ENCODE measurements around the gene PTPN20.

Gene PTPN20

GRCh38 chr10:47035171-47035818, 124.1 kb downstream of the PTPN20 start:
- no peak for DNase-seq

GRCh38 chr10:47035819-47036337, 124.7 kb downstream of the PTPN20 start:
- no peak for DNase-seq

- no peak for DNase-seq
These were observed 125.5 kb downstream of the PTPN20 start for GRCh38 chr10:47036771-47037170.

GRCh38 chr10:47037654-47038425, 126.6 kb downstream of the PTPN20 start:
- no peak for DNase-seq

GRCh38 chr10:47038881-47039561, 127.8 kb downstream of the PTPN20 start:
- DNase-seq: no peak

- DNase-seq: no peak
These were observed 128.3 kb downstream of the PTPN20 start for GRCh38 chr10:47039562-47039913.

GRCh38 chr10:47040041-47040491, 128.8 kb downstream of the PTPN20 start:
- DNase-seq: no peak

- DNase-seq: no peak
These were observed 129.5 kb downstream of the PTPN20 start for GRCh38 chr10:47040681-47041080.

GRCh38 chr10:47041396-47042198, 130.4 kb downstream of the PTPN20 start:
- no peak for DNase-seq

GRCh38 chr10:47042199-47042473, 130.9 kb downstream of the PTPN20 start:
- no peak for DNase-seq

- no peak for DNase-seq
These were observed 131.8 kb downstream of the PTPN20 start for GRCh38 chr10:47042780-47043750.

- no peak for DNase-seq
These were observed 132.8 kb downstream of the PTPN20 start for GRCh38 chr10:47043928-47044538.

GRCh38 chr10:47044741-47045140, 133.5 kb downstream of the PTPN20 start:
- DNase-seq: no peak

GRCh38 chr10:47045331-47045861, 134.2 kb downstream of the PTPN20 start:
- no peak for DNase-seq

GRCh38 chr10:47046321-47047126, 135.3 kb downstream of the PTPN20 start:
- no peak for DNase-seq

GRCh38 chr10:47047127-47047504, 135.9 kb downstream of the PTPN20 start:
- no peak for DNase-seq

- DNase-seq: peak; percentile 96
These were observed 136.6 kb downstream of the PTPN20 start for GRCh38 chr10:47047577-47048525.

- peak; percentile 54 for DNase-seq
These were observed 137.3 kb downstream of the PTPN20 start for GRCh38 chr10:47048526-47048905.
